ENCODE measurements around the gene CBX5. TPM values are rescaled to one million over a fixed set of nuclear protein-coding genes. Genes with fewer than 3 reads are reported as not detected.

The CBX5 gene
- total RNA-seq, 2 donors from 2014 or later = 27.0 to 34.3 TPM

DNA sequence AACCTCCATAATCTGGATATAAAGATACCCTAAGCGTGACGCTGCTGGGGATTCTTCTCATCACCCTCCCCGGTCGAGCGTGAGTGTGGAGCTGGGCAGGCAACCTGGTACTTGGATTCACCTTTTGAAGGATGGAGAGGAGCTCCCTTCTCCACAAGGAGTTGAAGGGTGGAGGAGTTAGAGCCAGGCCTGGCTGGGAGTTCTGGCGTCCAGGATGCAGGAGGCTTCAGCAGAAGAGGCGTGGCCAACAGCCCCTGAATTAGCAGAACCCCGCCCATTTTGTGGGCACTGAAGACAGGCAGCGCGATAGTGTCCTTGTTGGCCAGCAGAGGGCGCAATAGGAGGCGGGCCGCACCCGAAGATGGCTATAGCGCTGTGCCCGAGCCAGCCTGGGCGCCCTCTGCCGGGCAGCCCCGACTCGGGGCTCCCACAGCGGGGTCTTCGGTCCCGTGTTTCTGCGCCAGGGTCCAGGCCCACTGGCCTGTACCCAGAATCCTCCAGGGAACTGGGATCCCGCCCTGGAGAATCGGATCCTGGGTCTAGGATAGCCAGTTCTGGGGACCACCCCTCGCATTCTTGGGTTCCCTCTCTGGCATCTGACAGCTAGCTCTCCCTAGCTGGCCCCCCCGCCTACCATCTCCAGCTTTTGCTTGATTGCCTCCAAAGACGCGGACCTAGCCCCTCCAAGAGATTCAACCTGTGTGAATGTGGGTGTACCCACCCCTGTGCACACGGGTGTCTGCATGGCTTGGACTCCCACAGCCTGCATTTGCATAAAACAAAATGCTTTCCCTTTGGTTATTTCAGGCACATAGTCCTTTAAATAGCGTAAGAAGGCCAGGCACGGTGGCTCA is 65.1 kb downstream of the CBX5 start:
- H3K4me1 ChIP-seq = peaks cover 29% of the 10 kb centered on the region
- H3K9me3 ChIP-seq = no peaks in the 10 kb centered on the region
- DNase-seq (peak; percentile 83 to 89 (median 86)), ATAC-seq (peak; percentile 85)
- TF ChIP-seq, protein P1, sequence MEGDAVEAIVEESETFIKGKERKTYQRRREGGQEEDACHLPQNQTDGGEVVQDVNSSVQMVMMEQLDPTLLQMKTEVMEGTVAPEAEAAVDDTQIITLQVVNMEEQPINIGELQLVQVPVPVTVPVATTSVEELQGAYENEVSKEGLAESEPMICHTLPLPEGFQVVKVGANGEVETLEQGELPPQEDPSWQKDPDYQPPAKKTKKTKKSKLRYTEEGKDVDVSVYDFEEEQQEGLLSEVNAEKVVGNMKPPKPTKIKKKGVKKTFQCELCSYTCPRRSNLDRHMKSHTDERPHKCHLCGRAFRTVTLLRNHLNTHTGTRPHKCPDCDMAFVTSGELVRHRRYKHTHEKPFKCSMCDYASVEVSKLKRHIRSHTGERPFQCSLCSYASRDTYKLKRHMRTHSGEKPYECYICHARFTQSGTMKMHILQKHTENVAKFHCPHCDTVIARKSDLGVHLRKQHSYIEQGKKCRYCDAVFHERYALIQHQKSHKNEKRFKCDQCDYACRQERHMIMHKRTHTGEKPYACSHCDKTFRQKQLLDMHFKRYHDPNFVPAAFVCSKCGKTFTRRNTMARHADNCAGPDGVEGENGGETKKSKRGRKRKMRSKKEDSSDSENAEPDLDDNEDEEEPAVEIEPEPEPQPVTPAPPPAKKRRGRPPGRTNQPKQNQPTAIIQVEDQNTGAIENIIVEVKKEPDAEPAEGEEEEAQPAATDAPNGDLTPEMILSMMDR (IDR thresholded peaks at IDR 0.05) = peak; percentile 75 to 97 (median 95)
- TF ChIP-seq POLR2A (IDR thresholded peaks at IDR 0.05) = no peak
- intact Hi-C loops (cut with DNase I) = no loop called here
- no peaks in the 10 kb centered on the region for H3K36me3 ChIP-seq (replicated peaks in 1 of 2; ENCODE audit: insufficient read depth in 1 of 2, low read depth in 2 of 2)
- no peak overlapping the region for H3K4me3 ChIP-seq
- H3K27me3 ChIP-seq = peaks cover 4 to 17% of the 10 kb centered on the region in 2 donors
- H3K27ac ChIP-seq = no peak overlapping the region
- WGBS, 2 donors = 19 to 34% methylated on average over 13 to 31 of the region's 33 CpGs

DNA sequence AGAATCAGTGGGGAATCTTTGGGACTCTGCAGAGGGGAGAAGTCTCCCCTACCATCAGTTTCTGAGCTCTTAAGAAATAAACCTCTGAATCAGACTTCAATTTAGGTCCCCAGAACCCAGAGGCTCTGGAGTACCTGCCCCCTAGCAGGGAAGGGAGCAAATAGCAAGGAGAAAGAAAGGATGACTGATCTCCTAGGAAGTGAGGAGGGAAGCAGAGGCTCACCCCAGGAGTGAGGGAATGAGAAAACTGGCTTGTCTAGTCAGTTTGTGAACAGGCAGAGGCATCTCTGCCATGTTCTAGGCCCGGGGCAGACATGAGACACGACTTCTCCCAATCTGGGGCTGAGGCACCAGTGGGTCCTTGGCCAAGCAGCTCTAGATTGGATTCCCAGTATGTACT is 66.8 kb downstream of the CBX5 start:
- H3K4me3 ChIP-seq = no peak overlapping the region
- peaks cover 4 to 22% of the 10 kb centered on the region in 2 donors for H3K27me3 ChIP-seq
- DNase-seq (no peak), ATAC-seq (no peak)
- H3K9me3 ChIP-seq = no peaks in the 10 kb centered on the region
- no peak for TF ChIP-seq POLR2A (IDR thresholded peaks at IDR 0.05)
- TF ChIP-seq, protein P1 (IDR thresholded peaks at IDR 0.05) = no peak
- no peaks in the 10 kb centered on the region for H3K36me3 ChIP-seq (replicated peaks in 1 of 2; ENCODE audit: insufficient read depth in 1 of 2, low read depth in 2 of 2)
- intact Hi-C loops (cut with DNase I) = no loop called here
- H3K4me1 ChIP-seq = peaks cover 29% of the 10 kb centered on the region
- 31 to 38% methylated on average over 2 of the region's 2 CpGs for WGBS, 2 donors
- no peak overlapping the region for H3K27ac ChIP-seq

DNA sequence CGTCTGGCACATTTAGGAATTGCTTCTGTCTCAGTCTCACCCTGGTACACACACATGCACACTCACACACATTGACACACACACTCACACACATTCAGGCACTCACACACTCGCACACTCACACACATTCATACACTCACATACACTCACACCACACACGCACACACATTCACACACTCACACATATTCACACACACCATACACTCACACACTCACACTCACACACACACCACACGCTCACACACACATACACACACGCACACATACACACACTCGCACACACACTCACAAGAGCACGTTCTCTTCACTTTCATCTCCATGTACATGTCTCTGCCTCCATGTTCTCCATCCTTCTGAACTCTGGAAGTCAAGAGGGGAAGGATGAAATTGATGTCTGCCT is 68.0 kb downstream of the CBX5 start:
- TF ChIP-seq POLR2A (IDR thresholded peaks at IDR 0.05) = no peak
- TF ChIP-seq, protein P1 (IDR thresholded peaks at IDR 0.05) = no peak
- no peaks in the 10 kb centered on the region for H3K9me3 ChIP-seq
- peaks cover 0 to 22% of the 10 kb centered on the region in 2 donors for H3K27me3 ChIP-seq
- intact Hi-C loops (cut with DNase I) = no loop called here
- no peak overlapping the region for H3K27ac ChIP-seq
- H3K36me3 ChIP-seq (replicated peaks in 1 of 2; ENCODE audit: insufficient read depth in 1 of 2, low read depth in 2 of 2) = no peaks in the 10 kb centered on the region
- no peak overlapping the region for H3K4me3 ChIP-seq
- peaks cover 18% of the 10 kb centered on the region for H3K4me1 ChIP-seq
- DNase-seq = no peak
- WGBS, 2 donors = 56 to 63% methylated on average over 7 of the region's 7 CpGs
- no peak for ATAC-seq

DNA sequence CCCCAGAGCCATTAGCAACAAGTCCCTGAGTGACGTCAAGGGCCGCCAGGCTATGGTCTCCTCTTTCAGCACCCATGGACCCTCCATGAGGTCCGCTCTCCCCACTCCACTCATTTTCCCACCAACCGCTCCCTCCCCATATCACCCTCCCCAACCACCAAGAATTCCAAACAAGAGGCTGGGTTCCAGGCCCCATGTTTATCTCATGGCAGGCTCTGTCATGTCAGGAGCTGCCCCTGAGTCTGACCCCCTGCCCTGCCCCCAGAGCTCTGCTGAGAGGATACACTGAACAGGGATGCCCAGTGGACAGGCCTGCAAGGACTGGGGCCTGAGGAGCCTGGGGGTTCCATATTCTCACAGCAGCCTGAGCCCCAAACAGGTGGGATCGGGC is 69.5 kb downstream of the CBX5 start:
- intact Hi-C loops (cut with DNase I) = no loop called here
- Histone ChIP-seq H3K9me3 (no peaks in the 10 kb centered on the region), H3K4me1 (peaks cover 7% of the 10 kb centered on the region), H3K4me3 (no peak overlapping the region), H3K27ac (no peak overlapping the region), H3K36me3 (replicated peaks in 1 of 2; ENCODE audit: insufficient read depth in 1 of 2, low read depth in 2 of 2) (no peaks in the 10 kb centered on the region), H3K27me3 (peaks cover 0 to 11% of the 10 kb centered on the region in 2 donors)
- no peak for DNase-seq
- TF ChIP-seq, protein P1 (IDR thresholded peaks at IDR 0.05) = no peak
- TF ChIP-seq POLR2A (IDR thresholded peaks at IDR 0.05) = no peak
- ATAC-seq = no peak
- 71 to 73% methylated on average over 4 to 5 of the region's 5 CpGs for WGBS, 2 donors

GRCh38 chr12:54208591-54208990 is 71.3 kb downstream of the CBX5 start:
- no peaks in the 10 kb centered on the region for H3K36me3 ChIP-seq (replicated peaks in 1 of 2; ENCODE audit: insufficient read depth in 1 of 2, low read depth in 2 of 2)
- H3K4me3 ChIP-seq = no peak overlapping the region
- WGBS, 2 donors = 45 to 47% methylated on average over 6 to 7 of the region's 7 CpGs
- ATAC-seq (no peak), DNase-seq (no peak)
- no peak overlapping the region for H3K27ac ChIP-seq
- intact Hi-C loops (cut with DNase I) = no loop called here
- TF ChIP-seq POLR2A (IDR thresholded peaks at IDR 0.05) = no peak
- TF ChIP-seq, protein P1 (IDR thresholded peaks at IDR 0.05) = no peak
- no peaks in the 10 kb centered on the region for H3K9me3 ChIP-seq
- peaks cover 0 to 5% of the 10 kb centered on the region in 2 donors for H3K27me3 ChIP-seq
- H3K4me1 ChIP-seq = no peaks in the 10 kb centered on the region

Measured in body of pancreas (tissue), 4 donors.